ENCODE data around the gene ABCB11. TPM values are rescaled to one million over a fixed set of nuclear protein-coding genes. Genes with fewer than 3 reads are reported as not detected.
"Not testable (repeated sequence)": the region's sequence is repeated elsewhere in the genome, so short reads cannot be mapped to it uniquely, and the experiment has no call there.

ABCB11 gene
- total and polyA plus RNA-seq, 2 donors (not counting 3 experiments of a cell fraction or from before 2014, with no cell fraction given): 0.22 to 0.44 TPM

DNA sequence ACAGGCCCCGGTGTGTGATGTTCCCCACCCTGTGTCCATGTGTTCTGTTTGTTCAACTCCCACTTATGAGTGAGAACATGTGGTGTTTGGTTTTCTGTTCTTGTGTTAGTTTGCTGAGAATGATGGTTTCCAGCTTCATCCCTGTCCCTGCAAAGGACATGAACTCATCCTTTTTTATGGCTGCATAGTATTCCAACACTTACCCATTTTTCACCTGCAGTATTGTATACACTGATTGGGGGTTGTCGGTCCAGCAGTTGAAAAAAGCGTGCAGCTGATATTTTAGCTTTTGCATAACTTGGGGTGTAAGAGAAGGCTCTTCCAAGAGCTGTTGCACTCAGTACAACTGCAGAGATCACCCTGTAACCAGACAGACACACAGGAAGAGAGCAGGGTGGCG lies 99.0 kb downstream of the ABCB11 start:
- DNase-seq (ENCODE audit: low read depth, low spot score); H3K27ac ChIP-seq (ENCODE audit: insufficient read depth, low read depth, low read length); POLR2A ChIA-PET; H3K27me3 ChIP-seq (ENCODE audit: control insufficient read depth in 2 of 2, insufficient read depth in 2 of 2, low read length in 2 of 2); H3K9me1 ChIP-seq (replicated peaks; ENCODE audit: control insufficient read depth, extremely low read depth, insufficient read depth, low read length); H3K9me3 ChIP-seq (replicated peaks; ENCODE audit: control insufficient read depth, insufficient read depth, low read length); CTCF ChIA-PET; dilution Hi-C loops (cut with MboI; ENCODE audit: extremely low pct_ligation_motif_present, low sequenced_read_pairs); H4K20me1 ChIP-seq (replicated peaks; ENCODE audit: control insufficient read depth, extremely low read depth, insufficient read depth, low read length); H3K4me2 ChIP-seq (ENCODE audit: insufficient read depth, low read length); intact Hi-C loops (cut with micrococcal nuclease); H2AFZ ChIP-seq (ENCODE audit: low read depth, low read length); H3K79me2 ChIP-seq (ENCODE audit: control insufficient read depth, insufficient read depth, low read length); FAIRE-seq; BruUV-seq (replicated peaks); H3K36me3 ChIP-seq (ENCODE audit: control insufficient read depth in 2 of 2, extremely low read depth in 1 of 2, insufficient read depth in 2 of 2, low read length in 2 of 2); H3K9ac ChIP-seq (replicated peaks; ENCODE audit: extremely low read depth, insufficient read depth, low read length); H3K4me3 ChIP-seq (replicated peaks in 1 of 3; ENCODE audit: insufficient read depth in 1 of 3, low read depth in 1 of 3, low read length in 3 of 3); H3K4me1 ChIP-seq (ENCODE audit: control insufficient read depth, extremely low read depth, insufficient read depth, low read length): not testable (repeated sequence)

DNA sequence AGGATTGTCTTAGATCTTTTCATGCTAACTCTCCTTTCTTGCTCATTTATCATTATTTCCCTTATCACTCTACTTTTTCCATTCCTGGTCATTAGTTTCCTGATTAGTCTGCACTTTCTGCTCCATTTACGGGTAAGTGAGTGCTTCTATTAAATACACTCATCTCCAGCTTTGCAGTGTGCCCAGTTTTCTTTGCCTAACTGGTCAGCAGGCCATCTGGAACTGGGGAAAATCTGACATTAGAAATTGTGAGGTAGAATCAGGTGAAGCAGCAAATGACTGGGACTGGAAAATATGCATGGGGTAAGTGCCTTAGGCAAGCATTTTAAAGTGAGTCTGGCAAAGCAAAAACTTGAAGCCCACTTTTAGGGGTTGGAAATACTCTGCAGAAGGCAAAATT lies 100.9 kb downstream of the ABCB11 start:
- Histone ChIP-seq H4K20me1 (replicated peaks; ENCODE audit: control insufficient read depth, extremely low read depth, insufficient read depth, low read length) (no peaks in the 10 kb centered on the region), H3K4me3 (replicated peaks in 1 of 3; ENCODE audit: insufficient read depth in 1 of 3, low read depth in 1 of 3, low read length in 3 of 3) (no peak overlapping the region), H3K79me2 (ENCODE audit: control insufficient read depth, insufficient read depth, low read length) (no peaks in the 10 kb centered on the region), H3K4me2 (ENCODE audit: insufficient read depth, low read length) (no peak overlapping the region), H2AFZ (ENCODE audit: low read depth, low read length) (no peak overlapping the region), H3K27me3 (ENCODE audit: control insufficient read depth in 2 of 2, insufficient read depth in 2 of 2, low read length in 2 of 2) (no peaks in the 10 kb centered on the region), H3K9me3 (replicated peaks; ENCODE audit: control insufficient read depth, insufficient read depth, low read length) (no peaks in the 10 kb centered on the region), H3K9ac (replicated peaks; ENCODE audit: extremely low read depth, insufficient read depth, low read length) (no peak overlapping the region), H3K27ac (ENCODE audit: insufficient read depth, low read depth, low read length) (no peak overlapping the region), H3K36me3 (ENCODE audit: control insufficient read depth in 2 of 2, extremely low read depth in 1 of 2, insufficient read depth in 2 of 2, low read length in 2 of 2) (no peaks in the 10 kb centered on the region), H3K9me1 (replicated peaks; ENCODE audit: control insufficient read depth, extremely low read depth, insufficient read depth, low read length) (no peaks in the 10 kb centered on the region), H3K4me1 (ENCODE audit: control insufficient read depth, extremely low read depth, insufficient read depth, low read length) (no peaks in the 10 kb centered on the region)
- ChIA-PET CTCF (interaction anchor here (0.9 kb wide), 1 partner anchor 16 kb away, joined by 3 read pairs; no protein-coding TSS in a partner anchor), POLR2A (no interaction called here)
- FAIRE-seq (no peak), DNase-seq (ENCODE audit: low read depth, low spot score) (no peak)
- no TSS peak for BruUV-seq (replicated peaks)
- intact Hi-C loops (cut with micrococcal nuclease): no loop called here
- dilution Hi-C loops (cut with MboI; ENCODE audit: extremely low pct_ligation_motif_present, low sequenced_read_pairs): no loop called here
- no peak for TF ChIP-seq JUN (IDR thresholded peaks at IDR 0.05; ENCODE audit: borderline replicate concordance, insufficient read depth, insufficient read length, low read depth)
- TF ChIP-seq POLR2AphosphoS5 (IDR thresholded peaks at IDR 0.05; ENCODE audit: insufficient read depth, low read depth, low read length): no peak
- TF ChIP-seq, protein P1, sequence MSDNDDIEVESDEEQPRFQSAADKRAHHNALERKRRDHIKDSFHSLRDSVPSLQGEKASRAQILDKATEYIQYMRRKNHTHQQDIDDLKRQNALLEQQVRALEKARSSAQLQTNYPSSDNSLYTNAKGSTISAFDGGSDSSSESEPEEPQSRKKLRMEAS (IDR thresholded peaks at IDR 0.05; ENCODE audit: insufficient read depth, insufficient read length): no peak
- no peak for TF ChIP-seq FOS (IDR thresholded peaks at IDR 0.05; ENCODE audit: borderline replicate concordance, insufficient read depth, low read length)
- TF ChIP-seq, protein P2, sequence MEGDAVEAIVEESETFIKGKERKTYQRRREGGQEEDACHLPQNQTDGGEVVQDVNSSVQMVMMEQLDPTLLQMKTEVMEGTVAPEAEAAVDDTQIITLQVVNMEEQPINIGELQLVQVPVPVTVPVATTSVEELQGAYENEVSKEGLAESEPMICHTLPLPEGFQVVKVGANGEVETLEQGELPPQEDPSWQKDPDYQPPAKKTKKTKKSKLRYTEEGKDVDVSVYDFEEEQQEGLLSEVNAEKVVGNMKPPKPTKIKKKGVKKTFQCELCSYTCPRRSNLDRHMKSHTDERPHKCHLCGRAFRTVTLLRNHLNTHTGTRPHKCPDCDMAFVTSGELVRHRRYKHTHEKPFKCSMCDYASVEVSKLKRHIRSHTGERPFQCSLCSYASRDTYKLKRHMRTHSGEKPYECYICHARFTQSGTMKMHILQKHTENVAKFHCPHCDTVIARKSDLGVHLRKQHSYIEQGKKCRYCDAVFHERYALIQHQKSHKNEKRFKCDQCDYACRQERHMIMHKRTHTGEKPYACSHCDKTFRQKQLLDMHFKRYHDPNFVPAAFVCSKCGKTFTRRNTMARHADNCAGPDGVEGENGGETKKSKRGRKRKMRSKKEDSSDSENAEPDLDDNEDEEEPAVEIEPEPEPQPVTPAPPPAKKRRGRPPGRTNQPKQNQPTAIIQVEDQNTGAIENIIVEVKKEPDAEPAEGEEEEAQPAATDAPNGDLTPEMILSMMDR (IDR thresholded peaks at IDR 0.05; ENCODE audit: extremely low read depth in 1 of 2, insufficient read depth in 1 of 2, low read depth in 1 of 2, low read length in 2 of 2): no peak
- no peak for TF ChIP-seq POLR2A (IDR thresholded peaks at IDR 0.05; ENCODE audit: low read depth, low read length)
- no peak for TF ChIP-seq GATA2 (IDR thresholded peaks at IDR 0.05; ENCODE audit: insufficient read depth, insufficient read length, low read depth, low read length)
- no peak for TF ChIP-seq MYC (IDR thresholded peaks at IDR 0.05; ENCODE audit: low read depth, low read length)
- no peak for TF ChIP-seq EZH2 (IDR thresholded peaks at IDR 0.05; ENCODE audit: borderline replicate concordance, low read depth, low read length, severe bottlenecking)

All from endothelial cell of umbilical vein (primary cell).